Neural progenitor cell (in vitro differentiated cells): Measurements from ENCODE around the gene SLC29A1.

Experiments used
- CTCF ChIP-seq: fragments of 200-600 bp; sonication (generic); IDR thresholded peaks from 2 replicates; pipeline ENCODE4 v1.5.1; 2017; ENCODE audit warnings: antibody characterized with exemption, mild to moderate bottlenecking
- EZH2phosphoT487 ChIP-seq: fragments of 200-600 bp; sonication (generic); IDR thresholded peaks from 2 replicates; pipeline ENCODE4 v1.6.1; 2017; ENCODE audit warnings: antibody characterized with exemption

GRCh38 chr6:44194326-44194725, 29.1 kb upstream of the SLC29A1 start:
- TF ChIP-seq EZH2phosphoT487 (no peak), CTCF (no peak)
